Trophoblast cell (in vitro differentiated cells and primary cell): ENCODE measurements around the gene ATP1B3.

Experiments used
- DNase-seq, 2 donors: peaks; one replicate each; pipeline ENCODE4 v3.0.0-alpha.2; 2016
- H2AFZ ChIP-seq: 2 replicates; pipeline ENCODE4 v1.6.1; 2013; ENCODE audit warnings: low read length, moderate library complexity, mild to moderate bottlenecking; ENCODE audit not compliant: insufficient read depth, poor library complexity
- H2AK5ac ChIP-seq: 2 replicates; pipeline ENCODE4 v1.6.1; 2013; ENCODE audit warnings: mild to moderate bottlenecking, low read length
- H2BK120ac ChIP-seq: 2 replicates; pipeline ENCODE4 v1.6.1; 2013; ENCODE audit warnings: low read length, mild to moderate bottlenecking, moderate library complexity; ENCODE audit not compliant: insufficient read depth, poor library complexity
- H2BK12ac ChIP-seq: 2 replicates; pipeline ENCODE4 v1.6.1; 2013; ENCODE audit warnings: mild to moderate bottlenecking, low read length, moderate library complexity
- H2BK5ac ChIP-seq: 2 replicates; pipeline ENCODE4 v1.6.1; 2013; ENCODE audit warnings: low read length, low read depth, moderate library complexity, mild to moderate bottlenecking; ENCODE audit not compliant: poor library complexity
- H3K14ac ChIP-seq: 2 replicates; pipeline ENCODE4 v1.6.1; 2013; ENCODE audit warnings: mild to moderate bottlenecking, low read length
- H3K18ac ChIP-seq: 2 replicates; pipeline ENCODE4 v1.6.1; 2013; ENCODE audit warnings: mild to moderate bottlenecking, low read length
- H3K23ac ChIP-seq: 2 replicates; pipeline ENCODE4 v1.6.1; 2013; ENCODE audit warnings: low read length
- H3K27ac ChIP-seq: 2 replicates; pipeline ENCODE4 v1.5.1; 2013; ENCODE audit warnings: low read depth, mild to moderate bottlenecking, inconsistent platforms, low read length, moderate library complexity
- H3K27me3 ChIP-seq: 2 replicates; pipeline ENCODE4 v1.6.1; 2013; ENCODE audit warnings: inconsistent platforms, mild to moderate bottlenecking, low read length, moderate library complexity; ENCODE audit not compliant: insufficient read depth
- H3K36me3 ChIP-seq, 2 experiments: 1 replicate in 1 of 2; 2 replicates in 1 of 2; pipeline ENCODE4 v1.6.1; 2013; ENCODE audit warnings: low read length in 2 of 2, mild to moderate bottlenecking in 2 of 2, moderate library complexity in 1 of 2; ENCODE audit not compliant: insufficient read depth in 2 of 2, control insufficient read depth in 1 of 2
- H3K4ac ChIP-seq: 2 replicates; pipeline ENCODE4 v1.6.1; 2013; ENCODE audit warnings: low read depth, mild to moderate bottlenecking, low read length, moderate library complexity
- H3K4me1 ChIP-seq, 2 experiments: 1 replicate in 1 of 2; 2 replicates in 1 of 2; pipeline ENCODE4 v1.6.1; 2013; ENCODE audit warnings: low read length in 2 of 2, mild to moderate bottlenecking in 2 of 2, moderate library complexity in 1 of 2; ENCODE audit not compliant: insufficient read depth in 2 of 2, control insufficient read depth in 1 of 2
- H3K4me2 ChIP-seq: 2 replicates; pipeline ENCODE4 v1.6.1; 2013; ENCODE audit warnings: inconsistent platforms, mild to moderate bottlenecking, low read length, moderate library complexity
- H3K4me3 ChIP-seq: 2 replicates; pipeline ENCODE4 v1.5.1; 2013; ENCODE audit warnings: mild to moderate bottlenecking, low read depth, low read length, inconsistent platforms
- H3K79me1 ChIP-seq: one replicate; pipeline ENCODE4 v1.6.1; 2013; ENCODE audit warnings: low read length
- H3K79me2 ChIP-seq: 2 replicates; pipeline ENCODE4 v1.6.1; 2013; ENCODE audit warnings: low read length, mild to moderate bottlenecking; ENCODE audit not compliant: control insufficient read depth, insufficient read depth, poor library complexity
- H3K9ac ChIP-seq: 2 replicates; pipeline ENCODE4 v1.6.1; 2013; ENCODE audit warnings: mild to moderate bottlenecking, low read length
- H3K9me3 ChIP-seq: 2 replicates; pipeline ENCODE4 v1.6.1; 2013; ENCODE audit warnings: low read depth, mild to moderate bottlenecking, control low read depth, inconsistent platforms, low read length; ENCODE audit not compliant: insufficient read depth
- H4K12ac ChIP-seq: 2 replicates; pipeline ENCODE4 v1.6.1; 2013; ENCODE audit warnings: low read depth, mild to moderate bottlenecking, low read length, moderate library complexity
- H4K8ac ChIP-seq: 2 replicates; pipeline ENCODE4 v1.6.1; 2013; ENCODE audit warnings: low read depth, mild to moderate bottlenecking, low read length, moderate library complexity
- H4K91ac ChIP-seq: one replicate; pipeline ENCODE4 v1.6.1; 2013; ENCODE audit warnings: low read depth, mild to moderate bottlenecking, low read length, moderate library complexity
- WGBS: extraction: QIAGEN DNeasy Blood & Tissue Kit; methylation state at CpG from one replicate; pipeline ENCODE4 v1.1.7; 2013; ENCODE audit warnings: missing lambda C conversion rate; ENCODE audit not compliant: insufficient read length, insufficient coverage; ENCODE audit errors: extremely low coverage; 5-methylcytosine and 5-hydroxymethylcytosine counted together

ATP1B3 gene

DNA sequence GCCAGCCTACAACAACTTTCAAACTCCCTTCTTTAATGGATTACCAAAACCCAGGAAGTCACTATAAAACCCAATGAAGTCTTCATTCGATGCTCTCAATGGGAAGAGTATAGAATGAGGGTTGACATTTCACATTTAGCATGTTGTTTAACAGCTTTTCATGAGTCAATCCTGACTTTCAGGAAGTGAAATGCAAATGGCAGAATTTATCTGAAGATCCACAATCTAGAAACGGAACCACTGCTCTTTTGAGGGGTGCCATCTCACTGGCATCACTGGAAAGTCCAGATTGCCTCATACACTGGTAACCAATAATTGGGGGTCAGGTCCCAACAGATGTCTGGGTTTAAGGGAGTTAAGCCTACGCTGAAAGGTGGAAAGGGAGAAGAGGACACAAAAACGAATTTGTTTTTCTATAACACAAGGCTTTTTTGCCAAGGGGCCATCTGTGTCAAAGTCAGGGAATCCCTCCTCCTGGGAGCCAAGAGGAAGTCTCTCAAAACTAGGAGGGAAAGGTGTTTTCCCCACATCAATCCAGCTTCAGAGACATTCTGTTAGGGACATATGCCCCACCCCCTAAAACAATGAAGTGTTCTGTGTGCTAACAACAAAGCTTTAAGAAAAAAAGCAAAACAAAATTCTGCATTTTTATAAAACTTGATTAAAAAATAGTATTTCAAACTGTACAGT, 12.0 kb upstream of the ATP1B3 start:
- H2BK120ac ChIP-seq: no peak overlapping the region
- H4K91ac ChIP-seq: no peak overlapping the region
- H3K4me2 ChIP-seq: no peak overlapping the region
- H3K36me3 ChIP-seq: no peaks in the 10 kb centered on the region
- no peak overlapping the region for H4K12ac ChIP-seq
- no CpG with 5 or more reads among the region's 4 CpGs for WGBS
- H3K9ac ChIP-seq: no peak overlapping the region
- no peak overlapping the region for H3K14ac ChIP-seq
- no peak overlapping the region for H3K27ac ChIP-seq
- no peaks in the 10 kb centered on the region for H3K9me3 ChIP-seq
- no peak overlapping the region for H4K8ac ChIP-seq
- no peak overlapping the region for H2BK5ac ChIP-seq
- no peak for DNase-seq
- no peak overlapping the region for H2BK12ac ChIP-seq
- no peak overlapping the region for H3K18ac ChIP-seq
- no peak overlapping the region for H2AFZ ChIP-seq
- H2AK5ac ChIP-seq: no peak overlapping the region
- H3K79me2 ChIP-seq: no peaks in the 10 kb centered on the region
- no peak overlapping the region for H3K4me3 ChIP-seq
- no peaks in the 10 kb centered on the region for H3K27me3 ChIP-seq
- H3K4me1 ChIP-seq: no peaks in the 10 kb centered on the region
- no peaks in the 10 kb centered on the region for H3K79me1 ChIP-seq
- H3K4ac ChIP-seq: no peak overlapping the region
- no peak overlapping the region for H3K23ac ChIP-seq

- Histone ChIP-seq H3K79me1 (no peaks in the 10 kb centered on the region), H2BK120ac (no peak overlapping the region), H2AFZ (no peak overlapping the region), H3K79me2 (no peaks in the 10 kb centered on the region), H3K36me3 (no peaks in the 10 kb centered on the region), H4K12ac (no peak overlapping the region), H3K18ac (no peak overlapping the region), H3K9me3 (no peaks in the 10 kb centered on the region), H3K4me1 (no peaks in the 10 kb centered on the region), H3K27ac (no peak overlapping the region), H4K8ac (no peak overlapping the region), H3K4me3 (no peak overlapping the region), H2BK12ac (no peak overlapping the region), H3K27me3 (no peaks in the 10 kb centered on the region), H3K14ac (no peak overlapping the region), H3K23ac (no peak overlapping the region), H3K4me2 (no peak overlapping the region), H3K4ac (no peak overlapping the region), H2BK5ac (no peak overlapping the region), H2AK5ac (no peak overlapping the region), H4K91ac (no peak overlapping the region), H3K9ac (no peak overlapping the region)
- DNase-seq: no peak
- WGBS: no CpG with 5 or more reads among the region's 9 CpGs
Observed at GRCh38 chr3:141865101-141865500, 11.3 kb upstream of the ATP1B3 start.

GRCh38 chr3:141870091-141870687, 6.3 kb upstream of the ATP1B3 start:
- Histone ChIP-seq H3K79me1 (no peaks in the 10 kb centered on the region), H3K79me2 (no peaks in the 10 kb centered on the region), H3K27me3 (no peaks in the 10 kb centered on the region), H4K8ac (no peak overlapping the region), H3K4me3 (no peak overlapping the region), H2BK5ac (no peak overlapping the region), H2AK5ac (no peak overlapping the region), H4K12ac (no peak overlapping the region), H2BK12ac (no peak overlapping the region), H3K4ac (no peak overlapping the region), H3K36me3 (no peaks in the 10 kb centered on the region), H3K9me3 (no peaks in the 10 kb centered on the region), H3K4me2 (no peak overlapping the region), H2AFZ (no peak overlapping the region), H3K9ac (no peak overlapping the region), H4K91ac (no peak overlapping the region), H3K4me1 (no peaks in the 10 kb centered on the region), H3K14ac (no peak overlapping the region), H3K18ac (no peak overlapping the region), H3K23ac (no peak overlapping the region), H3K27ac (no peak overlapping the region), H2BK120ac (no peak overlapping the region)
- DNase-seq: no peak
- WGBS: no CpG with 5 or more reads among the region's 6 CpGs

GRCh38 chr3:141875374-141875892, 1.0 kb upstream of the ATP1B3 start:
- Histone ChIP-seq H3K4me1 (peaks cover 0 to 2% of the 10 kb centered on the region in 2 experiments), H4K91ac (peak overlapping the region; percentile 59), H3K9ac (no peak overlapping the region), H3K18ac (no peak overlapping the region), H2AK5ac (no peak overlapping the region), H4K8ac (peak overlapping the region; percentile 91), H3K9me3 (no peaks in the 10 kb centered on the region), H3K27me3 (no peaks in the 10 kb centered on the region), H3K27ac (peak overlapping the region; percentile 84), H3K36me3 (no peaks in the 10 kb centered on the region), H3K4ac (peak overlapping the region; percentile 28), H3K14ac (peak overlapping the region; percentile 15), H4K12ac (no peak overlapping the region), H3K79me1 (peaks cover 14% of the 10 kb centered on the region), H2BK12ac (no peak overlapping the region), H2BK5ac (peak overlapping the region; percentile 38), H3K79me2 (peaks cover 10% of the 10 kb centered on the region), H3K23ac (no peak overlapping the region), H2AFZ (peak overlapping the region; percentile 83), H3K4me3 (peak overlapping the region; percentile 98), H2BK120ac (no peak overlapping the region), H3K4me2 (peak overlapping the region; percentile 100)
- WGBS: no CpG with 5 or more reads among the region's 19 CpGs
- DNase-seq: peak; percentile 86 to 93
